Nephron progenitor cell (in vitro differentiated cells): Measurements from ENCODE around the gene TMEM132A.

Experiments used
- DNase-seq: peaks from one replicate; pipeline ENCODE4 v3.0.0; 2021
- H3K27ac Mint-ChIP-seq: 2 replicates; pipeline ENCODE4 v1.8.0; 2021; ENCODE audit warnings: mild to moderate bottlenecking, moderate library complexity, mixed read lengths
- H3K27me3 Mint-ChIP-seq: 2 replicates; pipeline ENCODE4 v1.8.0; 2021; ENCODE audit warnings: mild to moderate bottlenecking, low read depth, mixed read lengths; ENCODE audit not compliant: poor library complexity
- H3K36me3 Mint-ChIP-seq: 2 replicates; pipeline ENCODE4 v1.8.0; 2021; ENCODE audit warnings: low read depth, mixed read lengths
- H3K4me1 Mint-ChIP-seq: 2 replicates; pipeline ENCODE4 v1.8.0; 2021; ENCODE audit warnings: mixed read lengths
- H3K4me3 Mint-ChIP-seq: 2 replicates; pipeline ENCODE4 v1.8.0; 2021; ENCODE audit warnings: mild to moderate bottlenecking, moderate library complexity, mixed read lengths
- H3K9me3 Mint-ChIP-seq: 2 replicates; pipeline ENCODE4 v1.8.0; 2021; ENCODE audit warnings: mild to moderate bottlenecking, moderate library complexity, mixed read lengths
- CTCF ChIP-seq: fragments of 200-600 bp; sonication (generic); IDR thresholded peaks from 2 replicates; pipeline ENCODE4 v1.5.0; 2021; ENCODE audit warnings: antibody characterized with exemption

The TMEM132A gene

GRCh38 chr11:60924110-60924905 is at the start of gene TMEM132A:
TMEM132A (plus strand) TSS chr11:60924460; CDS start chr11:60924634, 174 bp downstream.
- DNase-seq: peak; percentile 84
- Mint-ChIP-seq H3K36me3 (peaks cover 58% of the 10 kb centered on the region), H3K27me3 (peaks cover 8% of the 10 kb centered on the region), H3K4me3 (peak within 1 kb of the TSS; percentile 97), H3K9me3 (no peaks in the 10 kb centered on the region), H3K27ac (peak within 1 kb of the TSS; percentile 73), H3K4me1 (peaks cover 68% of the 10 kb centered on the region)
- no peak for TF ChIP-seq CTCF

- no peak for TF ChIP-seq CTCF
- Mint-ChIP-seq H3K27me3 (no peaks in the 10 kb centered on the region), H3K27ac (no peak overlapping the region), H3K4me3 (no peak overlapping the region), H3K36me3 (peaks cover 8% of the 10 kb centered on the region), H3K4me1 (peaks cover 54% of the 10 kb centered on the region), H3K9me3 (no peaks in the 10 kb centered on the region)
- no peak for DNase-seq
These were observed 48.7 kb upstream of the TMEM132A start for GRCh38 chr11:60875366-60876167.

GRCh38 chr11:60876168-60876485 is 48.1 kb upstream of the TMEM132A start:
- no peak overlapping the region for H3K4me3 Mint-ChIP-seq
- H3K36me3 Mint-ChIP-seq: peaks cover 8% of the 10 kb centered on the region
- no peaks in the 10 kb centered on the region for H3K9me3 Mint-ChIP-seq
- H3K4me1 Mint-ChIP-seq: peaks cover 60% of the 10 kb centered on the region
- no peaks in the 10 kb centered on the region for H3K27me3 Mint-ChIP-seq
- TF ChIP-seq CTCF: no peak
- H3K27ac Mint-ChIP-seq: no peak overlapping the region
- no peak for DNase-seq

GRCh38 chr11:60878245-60879101 is 45.8 kb upstream of the TMEM132A start:
- Mint-ChIP-seq H3K27me3 (no peaks in the 10 kb centered on the region), H3K27ac (no peak overlapping the region), H3K4me3 (peak overlapping the region; percentile 6), H3K36me3 (peaks cover 28% of the 10 kb centered on the region), H3K4me1 (peaks cover 66% of the 10 kb centered on the region), H3K9me3 (peaks cover 10% of the 10 kb centered on the region)
- no peak for TF ChIP-seq CTCF
- no peak for DNase-seq

GRCh38 chr11:60879104-60879503 is 45.2 kb upstream of the TMEM132A start:
- H3K4me3 Mint-ChIP-seq: peak overlapping the region; percentile 6
- H3K4me1 Mint-ChIP-seq: peaks cover 60% of the 10 kb centered on the region
- H3K9me3 Mint-ChIP-seq: peaks cover 13% of the 10 kb centered on the region
- no peaks in the 10 kb centered on the region for H3K27me3 Mint-ChIP-seq
- no peak overlapping the region for H3K27ac Mint-ChIP-seq
- H3K36me3 Mint-ChIP-seq: peaks cover 34% of the 10 kb centered on the region
- DNase-seq: no peak
- no peak for TF ChIP-seq CTCF
